ENCODE results near the gene HOXD10.

The HOXD10 gene

GRCh38 chr2:176112375-176113302, 3.9 kb upstream of the HOXD10 start:
- no peak overlapping the region for H3K4me3 ChIP-seq (replicated peaks in 1 of 2; ENCODE audit: low read depth in 2 of 2, low read length in 2 of 2)
- TF ChIP-seq, protein P1, sequence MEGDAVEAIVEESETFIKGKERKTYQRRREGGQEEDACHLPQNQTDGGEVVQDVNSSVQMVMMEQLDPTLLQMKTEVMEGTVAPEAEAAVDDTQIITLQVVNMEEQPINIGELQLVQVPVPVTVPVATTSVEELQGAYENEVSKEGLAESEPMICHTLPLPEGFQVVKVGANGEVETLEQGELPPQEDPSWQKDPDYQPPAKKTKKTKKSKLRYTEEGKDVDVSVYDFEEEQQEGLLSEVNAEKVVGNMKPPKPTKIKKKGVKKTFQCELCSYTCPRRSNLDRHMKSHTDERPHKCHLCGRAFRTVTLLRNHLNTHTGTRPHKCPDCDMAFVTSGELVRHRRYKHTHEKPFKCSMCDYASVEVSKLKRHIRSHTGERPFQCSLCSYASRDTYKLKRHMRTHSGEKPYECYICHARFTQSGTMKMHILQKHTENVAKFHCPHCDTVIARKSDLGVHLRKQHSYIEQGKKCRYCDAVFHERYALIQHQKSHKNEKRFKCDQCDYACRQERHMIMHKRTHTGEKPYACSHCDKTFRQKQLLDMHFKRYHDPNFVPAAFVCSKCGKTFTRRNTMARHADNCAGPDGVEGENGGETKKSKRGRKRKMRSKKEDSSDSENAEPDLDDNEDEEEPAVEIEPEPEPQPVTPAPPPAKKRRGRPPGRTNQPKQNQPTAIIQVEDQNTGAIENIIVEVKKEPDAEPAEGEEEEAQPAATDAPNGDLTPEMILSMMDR (IDR thresholded peaks at IDR 0.05; ENCODE audit: low read depth, low read length), result no peak
- DNase-seq (ENCODE audit: low read depth in 2 of 2), result no peak

- TF ChIP-seq, protein P1 (IDR thresholded peaks at IDR 0.05; ENCODE audit: low read depth, low read length), result no peak
- no peak overlapping the region for H3K4me3 ChIP-seq (replicated peaks in 1 of 2; ENCODE audit: low read depth in 2 of 2, low read length in 2 of 2)
- no peak for DNase-seq (ENCODE audit: low read depth in 2 of 2)
Observed at GRCh38 chr2:176114120-176114929, 2.3 kb upstream of the HOXD10 start.

GRCh38 chr2:176114930-176115625, 1.5 kb upstream of the HOXD10 start:
- DNase-seq (ENCODE audit: low read depth in 2 of 2), result no peak
- H3K4me3 ChIP-seq (replicated peaks in 1 of 2; ENCODE audit: low read depth in 2 of 2, low read length in 2 of 2), result no peak overlapping the region
- TF ChIP-seq, protein P1 (IDR thresholded peaks at IDR 0.05; ENCODE audit: low read depth, low read length), result no peak

DNA sequence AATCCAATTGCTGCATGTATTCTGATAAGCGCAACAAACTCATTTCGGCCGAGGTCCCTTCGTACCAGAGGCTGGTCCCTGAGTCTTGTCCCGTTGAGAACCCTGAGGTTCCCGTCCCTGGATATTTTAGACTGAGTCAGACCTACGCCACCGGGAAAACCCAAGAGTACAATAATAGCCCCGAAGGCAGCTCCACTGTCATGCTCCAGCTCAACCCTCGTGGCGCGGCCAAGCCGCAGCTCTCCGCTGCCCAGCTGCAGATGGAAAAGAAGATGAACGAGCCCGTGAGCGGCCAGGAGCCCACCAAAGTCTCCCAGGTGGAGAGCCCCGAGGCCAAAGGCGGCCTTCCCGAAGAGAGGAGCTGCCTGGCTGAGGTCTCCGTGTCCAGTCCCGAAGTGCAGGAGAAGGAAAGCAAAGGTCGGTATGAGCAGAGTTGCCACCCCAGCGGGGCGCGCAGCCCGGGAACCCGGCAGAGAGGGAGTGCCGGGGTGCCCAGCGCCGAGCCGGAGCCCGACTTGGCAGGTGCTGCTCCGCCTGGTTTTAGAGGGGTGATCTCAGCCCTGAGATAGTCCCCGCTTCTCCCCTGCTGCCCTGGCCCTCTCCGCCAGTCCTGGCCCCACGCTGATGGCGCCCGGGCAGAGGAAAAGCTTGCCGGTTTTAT, 714 bp downstream of the HOXD10 start:
- DNase-seq (ENCODE audit: low read depth in 2 of 2), result no peak
- TF ChIP-seq, protein P1 (IDR thresholded peaks at IDR 0.05; ENCODE audit: low read depth, low read length), result no peak
- no peak overlapping the region for H3K4me3 ChIP-seq (replicated peaks in 1 of 2; ENCODE audit: low read depth in 2 of 2, low read length in 2 of 2)

DNA sequence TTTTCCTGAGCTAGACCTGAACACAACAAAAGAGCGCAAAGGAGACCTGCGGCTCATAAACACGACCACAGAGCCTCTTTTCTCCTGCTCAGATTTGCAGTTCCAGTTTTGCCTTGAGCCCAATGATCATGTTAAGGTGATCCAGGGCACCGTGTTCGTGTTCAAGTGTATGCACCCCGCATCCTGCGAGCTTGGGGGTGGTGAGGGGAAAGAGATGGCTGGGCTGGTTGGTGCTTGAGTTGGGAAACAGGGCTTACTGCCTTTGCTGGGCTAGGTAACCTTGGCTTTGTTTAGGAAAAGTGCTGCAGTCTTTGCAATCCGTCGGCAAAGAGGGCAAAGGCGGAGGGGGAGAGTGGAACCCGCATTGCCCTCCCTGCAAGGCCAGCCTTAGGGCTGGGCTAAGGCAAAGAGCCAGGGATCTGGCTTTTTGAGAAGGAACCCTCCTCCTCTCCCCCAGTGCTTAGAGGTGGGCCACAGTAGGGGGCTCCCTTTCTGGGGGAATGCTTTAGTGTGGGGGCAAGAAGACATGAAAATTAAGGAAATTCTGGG, 1.3 kb downstream of the HOXD10 start:
- no peak overlapping the region for H3K4me3 ChIP-seq (replicated peaks in 1 of 2; ENCODE audit: low read depth in 2 of 2, low read length in 2 of 2)
- DNase-seq (ENCODE audit: low read depth in 2 of 2), result no peak
- TF ChIP-seq, protein P1 (IDR thresholded peaks at IDR 0.05; ENCODE audit: low read depth, low read length), result no peak
